ENCODE measurements around the gene PRRT1B.

The PRRT1B gene

GRCh38 chr9:131594906-131595665 lies 49.8 kb downstream of the PRRT1B start:
- no peak for DNase-seq (ENCODE audit: low read depth in 3 of 3, low spot score in 1 of 3)

GRCh38 chr9:131595696-131596429 lies 50.5 kb downstream of the PRRT1B start:
- no peak for DNase-seq (ENCODE audit: low read depth in 3 of 3, low spot score in 1 of 3)

- DNase-seq (ENCODE audit: low read depth in 3 of 3, low spot score in 1 of 3) = no peak
These were observed 51.1 kb downstream of the PRRT1B start for GRCh38 chr9:131596430-131596743.

DNA sequence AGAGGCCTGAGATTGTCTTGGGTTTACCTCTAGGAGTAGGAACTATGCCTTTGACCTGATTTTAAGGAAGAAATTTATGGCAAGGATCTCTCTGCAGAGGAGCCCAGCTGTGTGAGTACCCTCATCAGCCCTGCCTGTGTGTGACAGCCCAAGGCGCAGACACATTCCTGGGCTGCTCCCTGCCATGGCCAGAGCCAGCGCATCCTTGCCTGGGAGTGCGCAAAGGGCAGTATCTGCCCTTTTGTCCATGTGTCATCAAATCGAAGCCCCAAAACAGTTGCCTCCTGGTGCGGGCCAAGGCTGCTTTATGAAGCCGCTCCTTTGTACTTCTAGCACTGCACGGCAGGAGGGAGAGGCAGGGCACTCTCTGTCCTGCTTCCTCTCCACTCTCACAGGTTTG lies 51.9 kb downstream of the PRRT1B start:
- DNase-seq (ENCODE audit: low read depth in 3 of 3, low spot score in 1 of 3) = no peak

- no peak for DNase-seq (ENCODE audit: low read depth in 3 of 3, low spot score in 1 of 3)
These were observed 52.8 kb downstream of the PRRT1B start for GRCh38 chr9:131598121-131598520.

DNA sequence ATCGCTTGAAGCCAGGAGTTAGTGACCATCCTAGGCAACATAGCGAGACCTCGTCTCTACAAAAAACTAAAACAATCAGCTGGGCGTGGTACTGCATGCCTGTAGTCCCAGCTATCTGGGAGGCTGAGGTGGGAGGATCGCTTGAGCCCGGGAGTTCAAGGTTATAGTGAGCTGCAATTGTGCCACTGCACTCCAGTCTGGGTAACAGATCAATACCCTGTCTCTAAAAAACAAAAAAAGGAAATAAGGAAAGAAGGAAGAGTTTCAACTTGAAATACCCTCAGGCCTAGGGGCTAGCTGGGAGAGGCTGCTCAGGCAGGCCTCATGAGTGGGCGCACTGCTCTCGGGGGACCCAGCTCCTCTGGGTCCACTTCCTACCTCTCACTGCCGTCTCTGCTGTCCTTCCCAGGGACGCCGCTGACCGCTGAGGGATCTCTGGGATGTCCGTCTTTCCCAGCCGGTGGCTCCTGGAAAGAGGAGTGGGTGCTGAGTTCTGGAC lies 56.4 kb downstream of the PRRT1B start:
- DNase-seq (ENCODE audit: low read depth in 3 of 3, low spot score in 1 of 3) = no peak

GRCh38 chr9:131603199-131603598 lies 57.9 kb downstream of the PRRT1B start:
- DNase-seq (ENCODE audit: low read depth in 3 of 3, low spot score in 1 of 3) = no peak

- DNase-seq (ENCODE audit: low read depth in 3 of 3, low spot score in 1 of 3) = no peak
These were observed 58.6 kb downstream of the PRRT1B start for GRCh38 chr9:131603711-131604439.

DNA sequence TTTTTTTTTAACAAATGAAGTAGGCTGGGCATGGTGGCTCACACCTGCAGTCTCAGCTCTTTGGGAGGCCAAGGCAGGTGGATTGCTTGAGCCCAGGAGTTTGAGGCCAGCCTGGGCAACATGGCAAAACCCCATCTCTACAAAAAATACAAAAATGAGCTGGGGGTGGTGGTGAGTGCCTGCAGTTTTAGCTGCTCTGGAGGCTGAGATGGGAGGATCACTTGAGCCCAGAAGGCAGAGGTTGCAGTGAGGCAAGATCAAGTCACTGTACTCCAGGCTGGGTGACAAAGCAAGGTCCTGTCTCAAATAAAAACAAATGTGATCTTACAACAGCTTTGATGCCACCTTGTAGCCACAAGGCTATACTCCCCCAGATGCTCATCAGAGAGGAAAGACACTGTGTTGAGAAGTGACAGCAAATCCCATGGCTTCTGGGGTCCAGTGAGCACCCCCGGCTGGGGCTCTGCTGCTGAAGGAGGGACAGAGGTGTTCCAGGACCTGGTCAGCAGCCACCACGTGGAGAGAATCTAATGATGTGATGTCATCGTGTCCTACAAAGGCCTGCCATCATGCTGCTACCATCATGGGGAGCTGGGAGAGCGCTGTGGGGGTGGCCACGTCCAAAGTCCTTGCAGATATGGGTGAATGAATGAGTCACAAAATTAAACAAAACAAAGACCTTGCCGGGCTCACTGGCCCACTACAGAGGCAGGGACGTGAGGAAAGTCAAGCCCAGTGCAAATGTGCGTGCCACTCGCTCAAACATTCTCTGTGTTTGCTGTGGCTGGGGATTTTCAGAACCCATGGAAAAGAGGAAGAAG lies 60.7 kb downstream of the PRRT1B start:
- DNase-seq (ENCODE audit: low read depth in 3 of 3, low spot score in 1 of 3) = no peak

- no peak for DNase-seq (ENCODE audit: low read depth in 3 of 3, low spot score in 1 of 3)
These were observed 61.7 kb downstream of the PRRT1B start for GRCh38 chr9:131606896-131607567.

GRCh38 chr9:131607591-131607990 lies 62.3 kb downstream of the PRRT1B start:
- no peak for DNase-seq (ENCODE audit: low read depth in 3 of 3, low spot score in 1 of 3)

DNA sequence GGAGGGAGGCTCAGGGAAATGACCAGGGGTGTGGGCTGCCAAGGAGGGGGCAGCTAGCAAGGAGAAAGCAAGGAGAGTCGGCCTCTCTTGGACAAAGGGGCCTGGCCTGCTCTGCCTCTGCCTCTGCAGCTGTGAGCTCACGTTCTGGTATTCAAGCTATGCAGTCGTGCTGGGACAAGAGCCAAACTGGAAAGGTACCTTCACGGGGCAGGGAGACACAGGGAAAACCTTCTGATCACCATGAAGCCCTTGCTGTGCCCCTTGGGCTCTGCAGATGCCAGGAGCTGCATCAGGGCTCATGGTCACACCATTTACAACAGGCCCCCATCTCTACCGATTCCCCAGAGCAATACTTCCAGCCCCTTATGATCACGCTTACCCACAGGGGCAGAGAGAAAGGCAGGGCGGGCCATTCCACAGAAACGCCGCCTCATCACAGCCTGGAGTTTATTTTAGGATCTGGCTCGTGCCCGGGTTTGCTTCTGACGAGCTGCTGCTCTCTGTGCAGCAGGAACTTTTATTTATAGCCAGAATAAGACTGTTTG lies 63.2 kb downstream of the PRRT1B start:
- no peak for DNase-seq (ENCODE audit: low read depth in 3 of 3, low spot score in 1 of 3)

Measured in stimulated activated CD4-positive, alpha-beta T cell treated with anti-CD3 and anti-CD28 coated beads, TNF-alpha, amount 100 ng/mL, for 1 hour (primary cell).